Measurements from ENCODE around the gene SRC. TPM values are rescaled to one million over a fixed set of nuclear protein-coding genes. Genes with fewer than 3 reads are reported as not detected.

The SRC gene
- polyA plus RNA-seq, 4 donors, result 48.4 to 80.3 (median 60.4) TPM

DNA sequence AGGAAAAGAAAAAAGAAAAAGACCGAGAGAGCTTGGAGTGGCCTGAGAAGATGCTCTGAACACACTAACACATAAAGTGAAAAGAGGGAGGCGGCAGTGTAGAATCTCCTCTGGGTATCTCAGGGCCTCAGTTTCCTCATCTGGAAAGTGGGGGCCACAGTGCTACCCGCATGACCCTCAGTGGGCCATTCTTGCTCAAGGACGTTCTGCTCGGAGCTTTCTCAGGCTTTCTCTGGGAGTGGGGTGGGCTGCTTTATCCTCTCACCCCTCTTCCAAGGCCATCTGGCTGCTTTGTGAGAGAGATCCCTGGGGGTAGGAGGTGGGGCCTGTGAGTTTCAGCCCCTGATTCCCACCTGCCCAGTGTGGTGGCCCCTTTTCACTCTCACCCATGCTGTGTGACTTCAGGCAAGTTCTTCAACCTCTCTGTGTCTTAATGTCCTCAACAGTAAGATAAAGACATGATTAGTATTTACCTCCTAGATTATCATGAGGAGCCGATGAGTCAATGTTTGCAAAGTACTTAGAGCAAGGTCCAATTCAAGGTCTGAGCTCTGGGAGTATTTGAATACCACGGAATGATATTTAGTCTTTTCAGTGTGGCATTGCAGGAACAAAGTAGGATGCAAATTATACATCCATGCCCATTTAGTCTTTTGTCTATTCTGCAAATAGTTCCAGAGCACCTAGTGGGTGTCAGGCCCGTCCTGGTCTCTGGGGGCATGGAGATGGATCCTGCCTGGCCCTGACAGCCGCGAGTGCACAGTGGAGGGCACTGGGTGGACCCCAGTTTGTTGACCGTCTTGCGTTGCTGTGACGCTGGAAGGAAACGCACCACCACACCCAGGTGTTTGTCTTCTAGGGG, 34.3 kb downstream of the SRC start:
- DNase-seq (ENCODE audit: low read depth in 4 of 4, low spot score in 2 of 4), result no peak

- DNase-seq (ENCODE audit: low read depth in 4 of 4, low spot score in 2 of 4), result no peak
Observed at GRCh38 chr20:37380864-37381579, 35.1 kb downstream of the SRC start.

DNA sequence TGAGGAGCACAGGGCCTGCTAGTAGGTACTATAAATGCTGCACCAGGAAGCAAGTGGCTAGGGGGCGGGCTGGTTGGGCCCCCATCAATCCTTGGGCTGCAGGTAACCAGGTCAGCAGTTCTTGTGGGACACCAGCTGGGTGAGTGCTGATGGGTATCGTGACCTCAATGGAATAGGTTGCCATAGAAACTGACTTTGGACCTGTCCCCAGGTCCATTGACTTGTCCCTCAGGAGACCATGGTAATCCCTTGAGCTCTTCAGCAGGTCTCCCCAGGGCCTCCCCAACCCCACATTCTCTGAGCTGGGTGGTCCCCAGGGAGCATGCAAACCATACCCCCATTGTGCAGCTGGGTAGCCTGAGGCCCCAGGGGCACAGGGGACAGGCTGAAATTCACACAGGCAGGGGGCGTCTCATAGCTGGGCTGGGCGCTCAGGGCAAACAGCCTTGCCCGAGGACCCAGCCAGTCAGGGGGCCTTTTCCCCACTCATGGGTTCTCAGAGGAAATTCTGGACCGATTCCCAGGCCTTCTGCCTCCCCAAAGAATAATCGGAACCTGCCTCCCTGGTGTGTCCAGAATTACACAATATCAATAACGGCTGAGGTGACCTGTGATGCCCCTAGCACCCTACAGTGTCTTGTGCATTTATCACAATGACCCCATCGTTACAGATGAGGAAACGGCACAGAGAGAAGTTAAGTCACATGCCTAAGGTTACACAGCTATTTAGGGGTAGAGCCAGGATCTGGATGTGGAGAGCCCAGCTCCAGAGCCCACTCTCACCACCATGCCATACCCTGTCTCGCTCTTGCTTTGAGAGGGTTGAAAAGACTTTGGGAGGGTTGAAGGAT, 35.9 kb downstream of the SRC start:
- no peak for DNase-seq (ENCODE audit: low read depth in 4 of 4, low spot score in 2 of 4)

GRCh38 chr20:37382482-37383120, 36.7 kb downstream of the SRC start:
- no peak for DNase-seq (ENCODE audit: low read depth in 4 of 4, low spot score in 2 of 4)

- no peak for DNase-seq (ENCODE audit: low read depth in 4 of 4, low spot score in 2 of 4)
Observed at GRCh38 chr20:37383229-37383989, 37.5 kb downstream of the SRC start.

DNA sequence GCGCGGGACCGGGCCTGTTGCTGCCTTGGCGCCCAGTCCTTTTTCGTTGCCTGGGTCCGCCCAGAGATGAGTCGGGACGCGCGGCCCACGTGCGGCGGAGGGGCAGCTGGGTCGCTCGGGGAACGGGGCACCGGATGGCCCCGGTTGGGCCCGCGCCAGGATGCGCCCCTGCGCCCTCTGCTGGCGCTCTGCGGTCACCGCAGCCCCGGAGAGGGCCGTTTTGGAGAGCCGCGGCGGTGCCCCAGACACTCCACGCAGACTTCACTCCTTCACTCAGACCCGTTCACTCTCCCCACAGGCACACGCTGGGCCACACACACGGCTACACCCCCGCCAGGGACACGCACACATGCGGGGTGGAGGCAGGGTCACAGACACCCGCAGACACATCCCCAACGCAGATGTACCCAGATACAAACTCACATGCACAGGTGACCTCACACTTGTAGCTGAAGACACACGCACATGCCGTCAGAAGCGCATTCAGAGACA, 38.8 kb downstream of the SRC start:
- no peak for DNase-seq (ENCODE audit: low read depth in 4 of 4, low spot score in 2 of 4)

GRCh38 chr20:37385176-37385575, 39.2 kb downstream of the SRC start:
- DNase-seq (ENCODE audit: low read depth in 4 of 4, low spot score in 2 of 4), result no peak

DNA sequence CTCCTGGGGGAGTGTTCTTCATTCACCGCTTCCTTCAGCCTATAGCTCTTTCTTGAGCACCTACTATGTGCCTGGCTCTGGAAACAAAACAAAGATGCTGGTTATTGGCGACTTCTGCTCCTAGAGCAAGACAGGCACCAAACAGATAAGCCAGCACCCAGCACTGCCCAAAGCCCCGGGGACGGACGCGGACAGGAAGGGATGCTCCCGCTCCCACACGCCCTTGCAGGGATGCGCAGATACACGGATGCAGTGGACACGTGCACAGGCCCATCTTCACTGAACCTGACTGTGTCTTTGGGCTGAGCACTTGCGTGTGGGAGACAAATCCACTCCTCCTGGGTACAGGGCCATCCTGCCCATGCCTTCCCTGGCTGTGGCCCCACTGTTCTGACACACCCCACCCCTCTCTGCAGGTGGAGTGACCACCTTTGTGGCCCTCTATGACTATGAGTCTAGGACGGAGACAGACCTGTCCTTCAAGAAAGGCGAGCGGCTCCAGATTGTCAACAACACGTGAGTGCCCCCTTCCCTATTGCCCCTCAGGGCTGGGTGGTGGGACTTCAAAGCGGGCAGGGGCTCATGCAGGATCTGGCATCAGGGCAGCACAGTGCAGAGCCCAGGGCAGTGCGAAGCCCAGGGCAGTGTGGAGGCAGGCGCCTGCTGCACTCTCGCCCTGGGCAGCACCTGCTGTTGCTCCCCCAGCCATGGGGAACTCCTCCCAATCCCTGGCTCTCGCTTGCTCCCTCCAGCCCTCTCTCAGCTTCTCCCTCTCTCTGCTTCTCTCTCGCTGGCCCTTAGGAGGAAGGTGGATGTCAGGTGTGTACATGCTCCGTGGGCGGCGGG, 39.9 kb downstream of the SRC start:
- DNase-seq (ENCODE audit: low read depth in 4 of 4, low spot score in 2 of 4), result no peak

- DNase-seq (ENCODE audit: low read depth in 4 of 4, low spot score in 2 of 4), result no peak
Observed at GRCh38 chr20:37386505-37387251, 40.7 kb downstream of the SRC start.

DNA sequence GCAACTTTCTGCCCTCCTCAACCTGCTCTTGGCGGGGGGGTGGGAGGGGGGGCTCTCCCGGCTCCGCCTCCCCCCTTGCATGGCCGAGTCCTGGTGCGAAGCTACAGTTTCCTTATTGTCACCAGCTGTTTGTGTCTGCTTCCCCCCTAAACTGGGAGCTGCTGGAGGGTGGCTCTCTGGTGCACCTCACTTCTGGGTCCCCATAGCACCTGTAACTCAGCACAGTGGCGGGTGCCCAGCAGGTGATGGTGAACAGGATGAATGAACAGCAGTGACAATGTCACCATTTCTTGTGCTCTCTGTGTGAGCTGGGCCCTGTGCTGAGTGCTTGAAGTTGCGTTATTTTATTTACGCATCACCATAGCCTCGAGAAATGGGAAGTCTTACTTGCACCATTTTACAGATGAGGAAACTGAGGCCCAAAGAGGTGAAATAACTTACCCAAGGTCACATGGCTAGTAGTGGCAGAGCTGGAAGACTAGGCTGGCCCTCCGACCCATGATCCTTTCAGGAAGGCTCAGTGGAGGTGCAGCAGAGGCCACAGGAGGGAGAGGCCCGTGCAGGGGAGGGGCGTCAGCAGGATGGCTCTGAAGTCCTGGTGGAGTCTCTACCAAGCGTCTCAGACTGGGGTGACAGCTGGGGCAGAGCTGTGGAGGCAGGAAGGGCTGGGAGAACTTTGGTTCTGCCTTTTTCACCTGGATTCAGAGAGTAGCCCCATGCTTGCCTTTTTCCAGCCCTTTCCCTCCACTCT, 41.8 kb downstream of the SRC start:
- DNase-seq (ENCODE audit: low read depth in 4 of 4, low spot score in 2 of 4), result no peak

GRCh38 chr20:37388831-37389230, 42.9 kb downstream of the SRC start:
- DNase-seq (ENCODE audit: low read depth in 4 of 4, low spot score in 2 of 4), result no peak

DNA sequence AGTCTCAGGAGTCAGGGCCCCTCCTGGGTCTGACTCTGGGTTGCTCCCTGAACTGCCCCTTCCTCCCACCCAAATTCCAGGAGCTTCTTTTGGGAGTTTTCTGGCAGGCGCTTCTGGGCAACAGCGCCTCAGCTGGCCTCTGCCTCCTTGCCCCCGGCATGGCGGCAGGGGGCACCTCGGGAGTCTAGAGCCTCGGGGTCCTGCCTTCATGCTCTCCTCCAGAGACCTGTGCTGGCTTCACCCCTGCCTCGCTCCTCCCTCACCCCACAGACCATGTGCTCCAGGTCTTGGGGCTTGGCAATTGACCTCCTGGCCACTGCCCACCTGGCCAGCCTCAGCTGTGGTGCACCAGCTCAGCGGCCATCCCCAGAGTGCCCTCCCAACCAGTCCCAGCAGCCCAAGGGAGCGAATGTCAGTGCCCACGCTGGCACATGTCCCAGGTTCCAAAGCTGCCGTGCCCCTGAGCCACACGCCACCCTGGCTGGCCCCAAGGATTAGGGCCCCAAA, 43.4 kb downstream of the SRC start:
- DNase-seq (ENCODE audit: low read depth in 4 of 4, low spot score in 2 of 4), result no peak

DNA sequence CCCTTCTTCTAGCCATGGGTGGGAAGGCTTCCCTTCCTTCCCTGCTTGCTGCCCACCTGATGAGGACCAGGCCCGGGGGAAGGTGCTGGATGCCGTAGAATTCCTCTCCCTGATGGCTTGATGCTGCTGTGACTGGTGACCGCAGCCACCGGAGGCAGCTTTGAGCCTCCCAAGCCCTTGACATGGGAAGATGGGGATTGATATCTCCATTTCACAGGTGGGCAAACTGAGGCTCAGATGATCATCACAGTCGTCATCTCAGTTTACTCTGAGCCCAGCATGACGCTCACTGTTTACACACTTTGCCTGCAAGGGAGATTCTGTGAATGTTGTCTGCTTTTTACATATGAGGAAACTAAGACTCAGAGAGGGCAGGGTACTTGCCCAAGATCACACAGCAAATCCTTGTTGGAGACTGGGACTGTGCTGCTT, 43.9 kb downstream of the SRC start:
- no peak for DNase-seq (ENCODE audit: low read depth in 4 of 4, low spot score in 2 of 4)

- DNase-seq (ENCODE audit: low read depth in 4 of 4, low spot score in 2 of 4), result no peak
Observed at GRCh38 chr20:37390503-37390890, 44.6 kb downstream of the SRC start.

GRCh38 chr20:37390891-37391525, 45.1 kb downstream of the SRC start:
- DNase-seq (ENCODE audit: low read depth in 4 of 4, low spot score in 2 of 4), result no peak

GRCh38 chr20:37392441-37393195, 46.7 kb downstream of the SRC start:
- no peak for DNase-seq (ENCODE audit: low read depth in 4 of 4, low spot score in 2 of 4)
